IPS-18a (cell line): ENCODE results near the gene SORCS2.

Source experiments
- H3K27ac ChIP-seq: one replicate; pipeline ENCODE4 v1.5.1; 2013; ENCODE audit warnings: low read length
- H3K27me3 ChIP-seq: one replicate; pipeline ENCODE4 v1.6.1; 2013; ENCODE audit warnings: mild to moderate bottlenecking, low read length; ENCODE audit not compliant: control insufficient read depth, insufficient read depth
- H3K36me3 ChIP-seq: one replicate; pipeline ENCODE4 v1.6.1; 2013; ENCODE audit warnings: low read depth, low read length; ENCODE audit not compliant: control insufficient read depth
- H3K4me1 ChIP-seq: one replicate; pipeline ENCODE4 v1.6.1; 2013; ENCODE audit warnings: low read depth, low read length; ENCODE audit not compliant: control insufficient read depth
- H3K4me3 ChIP-seq: one replicate; pipeline ENCODE4 v1.5.1; 2013; ENCODE audit warnings: low read length
- H3K9ac ChIP-seq: one replicate; pipeline ENCODE4 v1.6.1; 2013; ENCODE audit warnings: mild to moderate bottlenecking, low read length, moderate library complexity
- H3K9me3 ChIP-seq: one replicate; pipeline ENCODE4 v1.6.1; 2013; ENCODE audit warnings: low read depth, low read length; ENCODE audit not compliant: control insufficient read depth

SORCS2 gene

DNA sequence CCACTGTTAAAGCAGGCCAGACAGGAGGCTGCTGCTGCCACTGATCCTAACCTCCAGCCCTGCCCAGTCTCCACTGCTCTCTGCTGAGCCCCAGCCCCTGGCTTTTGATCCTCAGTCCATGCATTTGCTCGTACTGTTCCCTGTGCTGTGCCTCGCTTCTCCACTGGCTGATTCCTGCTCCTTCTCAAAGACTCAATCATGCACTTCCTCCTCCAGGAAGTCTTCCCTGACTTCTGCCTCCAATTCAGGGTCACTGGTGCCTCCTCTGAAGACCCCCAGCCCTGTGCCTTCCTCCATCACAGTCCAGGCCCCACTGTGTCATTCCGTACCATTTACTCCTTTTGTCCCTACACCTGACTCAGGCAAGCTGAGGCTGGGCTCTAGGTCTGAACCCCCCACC, 473.0 kb downstream of the SORCS2 start:
- Histone ChIP-seq H3K4me3 (no peak overlapping the region), H3K9ac (no peak overlapping the region), H3K27me3 (no peaks in the 10 kb centered on the region), H3K4me1 (no peaks in the 10 kb centered on the region), H3K27ac (no peak overlapping the region), H3K36me3 (no peaks in the 10 kb centered on the region), H3K9me3 (no peaks in the 10 kb centered on the region)

DNA sequence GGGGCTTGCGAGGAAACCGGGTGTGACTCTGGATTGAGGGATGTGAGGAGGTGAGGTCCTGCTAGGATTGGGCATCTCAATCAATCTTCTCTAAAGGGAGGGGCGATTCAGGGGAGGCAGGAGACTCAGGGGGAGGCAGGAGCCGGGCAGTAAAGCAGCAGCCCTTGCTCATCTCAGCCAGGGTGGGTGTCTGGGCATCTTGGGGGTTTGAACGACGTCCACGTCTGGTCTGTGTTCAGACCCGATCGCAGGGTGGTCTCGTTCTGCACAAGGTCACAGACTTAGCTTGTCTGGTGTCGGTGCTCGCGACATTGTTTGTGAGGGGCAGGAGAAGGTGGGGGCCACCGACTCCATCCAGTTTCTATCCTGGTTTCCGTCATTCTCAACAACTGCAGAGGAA, 473.7 kb downstream of the SORCS2 start:
- Histone ChIP-seq H3K4me1 (no peaks in the 10 kb centered on the region), H3K9me3 (no peaks in the 10 kb centered on the region), H3K4me3 (no peak overlapping the region), H3K9ac (no peak overlapping the region), H3K36me3 (no peaks in the 10 kb centered on the region), H3K27me3 (no peaks in the 10 kb centered on the region), H3K27ac (no peak overlapping the region)

DNA sequence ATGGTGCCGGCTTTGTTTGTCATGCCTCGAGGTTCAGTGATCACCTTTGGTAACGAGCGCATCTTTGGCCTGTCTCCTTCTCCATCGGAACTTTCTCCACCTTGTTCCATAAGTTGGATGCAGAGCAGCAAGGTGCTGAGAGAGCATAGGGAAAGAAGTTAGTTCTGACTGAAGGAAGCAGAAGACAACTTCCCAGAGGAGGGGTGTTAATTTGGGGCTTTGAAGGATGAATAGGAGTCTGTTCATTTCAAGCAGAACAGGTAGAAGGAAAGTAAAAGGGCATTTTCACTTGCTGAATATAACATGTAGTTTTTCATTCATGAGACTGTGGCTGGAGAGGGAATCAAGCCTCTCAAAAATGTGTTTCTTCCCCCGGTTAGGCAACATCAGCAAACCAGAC, 474.4 kb downstream of the SORCS2 start:
- no peak overlapping the region for H3K9ac ChIP-seq
- H3K9me3 ChIP-seq, result no peaks in the 10 kb centered on the region
- no peaks in the 10 kb centered on the region for H3K4me1 ChIP-seq
- no peaks in the 10 kb centered on the region for H3K27me3 ChIP-seq
- H3K36me3 ChIP-seq, result no peaks in the 10 kb centered on the region
- H3K4me3 ChIP-seq, result no peak overlapping the region
- no peak overlapping the region for H3K27ac ChIP-seq

DNA sequence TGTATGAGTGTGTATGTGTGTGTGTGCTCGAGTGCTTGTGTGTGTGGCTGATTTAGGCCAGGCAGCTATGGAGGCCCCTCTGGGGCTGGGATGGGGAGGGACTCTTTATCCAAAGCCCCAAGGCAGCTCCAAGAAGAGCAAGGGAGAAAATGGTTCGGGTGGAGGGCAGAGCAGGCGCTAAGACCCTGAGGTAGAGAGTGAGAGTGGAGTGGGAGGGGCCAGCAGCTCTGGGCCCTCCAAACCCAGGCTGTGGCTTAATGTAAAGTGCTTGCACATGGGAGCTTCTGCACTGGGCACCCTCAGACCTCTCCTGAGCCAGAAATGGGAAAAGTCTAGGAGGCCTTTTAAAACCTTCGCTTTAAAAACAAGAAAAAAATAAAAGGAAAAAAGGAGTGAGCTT, 475.9 kb downstream of the SORCS2 start:
- Histone ChIP-seq H3K27ac (no peak overlapping the region), H3K9me3 (no peaks in the 10 kb centered on the region), H3K9ac (no peak overlapping the region), H3K27me3 (no peaks in the 10 kb centered on the region), H3K4me3 (no peak overlapping the region), H3K36me3 (no peaks in the 10 kb centered on the region), H3K4me1 (no peaks in the 10 kb centered on the region)

DNA sequence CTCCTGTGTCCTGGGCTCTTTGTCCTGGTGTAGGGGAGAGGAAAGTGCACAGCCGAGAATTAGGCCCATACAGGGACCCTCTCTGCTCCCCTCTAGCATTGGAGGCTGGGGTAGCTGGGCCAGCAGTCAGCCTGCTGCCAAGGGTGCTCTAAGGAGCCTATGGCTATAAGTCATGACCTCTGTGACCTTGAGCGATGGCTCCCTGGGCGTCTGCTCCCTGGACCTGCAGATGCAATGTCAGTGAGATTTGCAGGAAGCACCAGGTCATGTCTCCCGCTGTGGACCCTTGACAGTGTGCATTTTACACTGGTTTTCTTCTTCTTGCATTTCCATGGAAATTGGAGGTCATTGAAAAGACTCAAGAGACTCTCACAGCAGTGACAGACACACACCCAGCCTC, 476.5 kb downstream of the SORCS2 start:
- no peaks in the 10 kb centered on the region for H3K36me3 ChIP-seq
- no peaks in the 10 kb centered on the region for H3K4me1 ChIP-seq
- H3K4me3 ChIP-seq, result no peak overlapping the region
- no peaks in the 10 kb centered on the region for H3K27me3 ChIP-seq
- no peak overlapping the region for H3K9ac ChIP-seq
- no peaks in the 10 kb centered on the region for H3K9me3 ChIP-seq
- H3K27ac ChIP-seq, result no peak overlapping the region

- H3K4me3 ChIP-seq, result no peak overlapping the region
- no peaks in the 10 kb centered on the region for H3K9me3 ChIP-seq
- no peaks in the 10 kb centered on the region for H3K4me1 ChIP-seq
- H3K27ac ChIP-seq, result no peak overlapping the region
- H3K36me3 ChIP-seq, result no peaks in the 10 kb centered on the region
- no peak overlapping the region for H3K9ac ChIP-seq
- H3K27me3 ChIP-seq, result no peaks in the 10 kb centered on the region
Measured at GRCh38 chr4:7672601-7673000, 480.3 kb downstream of the SORCS2 start.

- Histone ChIP-seq H3K9me3 (no peaks in the 10 kb centered on the region), H3K27ac (no peak overlapping the region), H3K36me3 (no peaks in the 10 kb centered on the region), H3K4me3 (no peak overlapping the region), H3K9ac (no peak overlapping the region), H3K4me1 (no peaks in the 10 kb centered on the region), H3K27me3 (no peaks in the 10 kb centered on the region)
Measured at GRCh38 chr4:7673121-7673520, 480.8 kb downstream of the SORCS2 start.

DNA sequence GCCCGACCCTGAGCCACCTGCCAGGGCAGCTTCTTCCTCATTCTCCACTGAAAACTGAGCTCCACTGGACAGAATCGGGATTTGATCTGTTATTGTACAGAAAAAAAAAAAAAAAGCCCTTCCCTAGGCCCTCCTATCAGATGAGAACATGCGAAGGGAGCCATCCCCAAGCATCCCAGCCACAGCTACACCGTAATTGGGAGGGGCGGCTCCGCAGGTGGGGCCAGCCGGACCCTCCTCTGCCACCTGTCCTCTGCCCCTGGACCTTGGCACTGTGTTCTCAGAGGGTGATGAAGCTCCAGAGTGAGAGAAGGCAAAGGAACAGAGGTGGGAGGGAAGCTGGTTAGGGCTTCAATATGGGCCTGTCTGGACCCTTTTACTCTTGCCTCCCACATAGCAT, 482.4 kb downstream of the SORCS2 start:
- Histone ChIP-seq H3K27ac (no peak overlapping the region), H3K9ac (no peak overlapping the region), H3K27me3 (no peaks in the 10 kb centered on the region), H3K4me1 (no peaks in the 10 kb centered on the region), H3K9me3 (no peaks in the 10 kb centered on the region), H3K36me3 (no peaks in the 10 kb centered on the region), H3K4me3 (no peak overlapping the region)

- H3K27me3 ChIP-seq, result no peaks in the 10 kb centered on the region
- H3K9me3 ChIP-seq, result no peaks in the 10 kb centered on the region
- H3K9ac ChIP-seq, result no peak overlapping the region
- H3K4me3 ChIP-seq, result no peak overlapping the region
- H3K27ac ChIP-seq, result no peak overlapping the region
- no peaks in the 10 kb centered on the region for H3K4me1 ChIP-seq
- H3K36me3 ChIP-seq, result no peaks in the 10 kb centered on the region
Measured at GRCh38 chr4:7675136-7675535, 482.8 kb downstream of the SORCS2 start.

- Histone ChIP-seq H3K4me3 (no peak overlapping the region), H3K36me3 (no peaks in the 10 kb centered on the region), H3K4me1 (no peaks in the 10 kb centered on the region), H3K9ac (no peak overlapping the region), H3K27me3 (no peaks in the 10 kb centered on the region), H3K27ac (no peak overlapping the region), H3K9me3 (no peaks in the 10 kb centered on the region)
Measured at GRCh38 chr4:7675612-7676320, 483.4 kb downstream of the SORCS2 start.

GRCh38 chr4:7676398-7676922, 484.1 kb downstream of the SORCS2 start:
- H3K27ac ChIP-seq, result no peak overlapping the region
- no peaks in the 10 kb centered on the region for H3K36me3 ChIP-seq
- H3K9me3 ChIP-seq, result no peaks in the 10 kb centered on the region
- no peaks in the 10 kb centered on the region for H3K27me3 ChIP-seq
- no peaks in the 10 kb centered on the region for H3K4me1 ChIP-seq
- no peak overlapping the region for H3K4me3 ChIP-seq
- no peak overlapping the region for H3K9ac ChIP-seq

- no peak overlapping the region for H3K9ac ChIP-seq
- no peaks in the 10 kb centered on the region for H3K4me1 ChIP-seq
- no peak overlapping the region for H3K27ac ChIP-seq
- no peaks in the 10 kb centered on the region for H3K27me3 ChIP-seq
- H3K9me3 ChIP-seq, result no peaks in the 10 kb centered on the region
- H3K36me3 ChIP-seq, result no peaks in the 10 kb centered on the region
- no peak overlapping the region for H3K4me3 ChIP-seq
Measured at GRCh38 chr4:7677086-7677485, 484.7 kb downstream of the SORCS2 start.
